Lower leg skin (tissue), 4 donors: ENCODE results near the gene ATAD2B. TPM values are rescaled to one million over a fixed set of nuclear protein-coding genes. Genes with fewer than 3 reads are reported as not detected.

Experiments used
- DNase-seq, 2 donors: peaks; one replicate each; pipeline ENCODE4 v3.0.0-alpha.2; 2019; ENCODE audit warnings: low spot score in 2 of 2
- H3K4me3 ChIP-seq: fragments of 200-600 bp; sonication (generic); 2 replicates; pipeline ENCODE4 v1.5.1; 2017; ENCODE audit warnings: mild to moderate bottlenecking, low read depth; ENCODE audit not compliant: poor library complexity, severe bottlenecking
- POLR2A ChIP-seq, 2 donors: fragments of 450-650 bp; IDR thresholded peaks; one replicate each; pipeline ENCODE4 v1.6.1; 2016 to 2017; ENCODE audit warnings: antibody characterized with exemption in 2 of 2, mild to moderate bottlenecking in 1 of 2, moderate library complexity in 1 of 2
- WGBS, 2 donors: methylation state at CpG; one replicate each; pipeline ENCODE4 v1.1.5; 2018; 5-methylcytosine and 5-hydroxymethylcytosine counted together
- intact Hi-C: fragments of 100-400 bp; cut with DNase I; formaldehyde crosslinking; loops from one replicate; pipeline ENCODE4 v1.15.0; 2023; ENCODE audit warnings: low total_unique reads
- total RNA-seq, 4 donors: library from RNA; depleted of rRNA; stranded (reverse); fragments of >200 nt; gene quantifications; one replicate each; pipeline ENCODE4 v1.1.0, GENCODE V29; 2016
- TF ChIP-seq, protein P1 (sequence below), 3 donors: fragments of 450-650 bp; IDR thresholded peaks; one replicate each; pipeline ENCODE4 v1.5.1; 2016; ENCODE audit warnings: antibody characterized with exemption in 3 of 3, mild to moderate bottlenecking in 3 of 3, moderate library complexity in 2 of 3

The ATAD2B gene
- total RNA-seq, 4 donors from 2014 or later, result 23.2 to 31.1 (median 27.9) TPM

DNA sequence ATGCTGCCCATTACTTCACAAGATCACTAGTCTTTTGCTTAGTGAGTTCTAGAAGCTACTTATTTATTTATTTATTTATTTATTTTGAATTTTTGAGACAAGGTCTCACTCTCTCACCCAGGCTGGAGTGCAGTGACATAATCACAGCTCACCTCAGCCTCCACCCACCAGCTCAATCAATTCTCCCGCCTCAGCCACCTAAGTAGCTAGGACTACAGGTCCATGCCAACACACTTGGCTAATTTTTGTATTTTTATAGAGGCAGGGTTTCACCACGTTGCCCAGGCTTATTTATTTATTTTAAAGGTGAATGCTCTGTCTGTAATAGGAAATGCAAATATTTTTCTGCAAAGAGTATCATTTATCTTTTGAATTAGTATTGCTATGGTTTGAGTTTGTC lies 67.7 kb downstream of the ATAD2B start:
- TF ChIP-seq POLR2A (IDR thresholded peaks at IDR 0.05), result no peak
- TF ChIP-seq, protein P1, sequence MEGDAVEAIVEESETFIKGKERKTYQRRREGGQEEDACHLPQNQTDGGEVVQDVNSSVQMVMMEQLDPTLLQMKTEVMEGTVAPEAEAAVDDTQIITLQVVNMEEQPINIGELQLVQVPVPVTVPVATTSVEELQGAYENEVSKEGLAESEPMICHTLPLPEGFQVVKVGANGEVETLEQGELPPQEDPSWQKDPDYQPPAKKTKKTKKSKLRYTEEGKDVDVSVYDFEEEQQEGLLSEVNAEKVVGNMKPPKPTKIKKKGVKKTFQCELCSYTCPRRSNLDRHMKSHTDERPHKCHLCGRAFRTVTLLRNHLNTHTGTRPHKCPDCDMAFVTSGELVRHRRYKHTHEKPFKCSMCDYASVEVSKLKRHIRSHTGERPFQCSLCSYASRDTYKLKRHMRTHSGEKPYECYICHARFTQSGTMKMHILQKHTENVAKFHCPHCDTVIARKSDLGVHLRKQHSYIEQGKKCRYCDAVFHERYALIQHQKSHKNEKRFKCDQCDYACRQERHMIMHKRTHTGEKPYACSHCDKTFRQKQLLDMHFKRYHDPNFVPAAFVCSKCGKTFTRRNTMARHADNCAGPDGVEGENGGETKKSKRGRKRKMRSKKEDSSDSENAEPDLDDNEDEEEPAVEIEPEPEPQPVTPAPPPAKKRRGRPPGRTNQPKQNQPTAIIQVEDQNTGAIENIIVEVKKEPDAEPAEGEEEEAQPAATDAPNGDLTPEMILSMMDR (IDR thresholded peaks at IDR 0.05), result no peak
- WGBS, 2 donors, result 66 to 80% methylated on average over 2 of the region's 2 CpGs
- H3K4me3 ChIP-seq, result no peak overlapping the region
- no peak for DNase-seq
- intact Hi-C loops, result no loop called here

DNA sequence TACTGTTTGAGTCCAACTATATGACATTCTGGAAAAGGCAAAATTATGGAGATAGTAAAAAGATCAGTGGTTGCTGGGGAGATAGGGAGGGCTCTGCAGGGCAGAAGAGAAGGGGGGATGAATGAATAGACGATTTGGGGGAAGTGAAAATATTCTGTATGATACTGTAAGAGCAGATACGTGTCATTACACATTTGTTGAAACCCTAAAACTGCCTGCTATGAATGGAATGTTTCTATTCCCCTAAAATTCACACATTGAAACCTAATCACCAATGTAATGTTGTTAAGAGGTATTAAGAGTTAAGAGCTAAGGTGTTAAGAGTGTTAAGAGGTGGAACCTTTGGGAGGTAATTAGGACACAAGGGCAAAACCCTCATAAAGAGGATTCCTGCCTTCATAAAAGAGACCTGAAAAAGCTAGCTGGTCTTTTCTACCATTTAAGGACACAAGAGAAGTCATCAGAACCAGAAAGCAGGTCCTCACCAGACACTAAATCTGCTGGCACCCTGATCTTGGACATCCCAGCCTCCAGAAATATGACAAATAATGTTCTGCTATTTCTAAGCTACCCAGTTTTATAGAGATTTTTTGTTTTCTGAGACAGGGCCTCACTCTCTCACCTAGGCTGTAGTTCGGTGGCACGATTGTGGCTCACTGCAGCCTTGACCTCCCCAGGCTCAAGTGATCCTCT lies 76.2 kb downstream of the ATAD2B start:
- no peak for TF ChIP-seq POLR2A (IDR thresholded peaks at IDR 0.05)
- TF ChIP-seq, protein P1 (IDR thresholded peaks at IDR 0.05), result no peak
- WGBS, 2 donors, result 70 to 77% methylated on average over 4 of the region's 4 CpGs
- intact Hi-C loops, result no loop called here
- no peak overlapping the region for H3K4me3 ChIP-seq
- DNase-seq, result no peak

DNA sequence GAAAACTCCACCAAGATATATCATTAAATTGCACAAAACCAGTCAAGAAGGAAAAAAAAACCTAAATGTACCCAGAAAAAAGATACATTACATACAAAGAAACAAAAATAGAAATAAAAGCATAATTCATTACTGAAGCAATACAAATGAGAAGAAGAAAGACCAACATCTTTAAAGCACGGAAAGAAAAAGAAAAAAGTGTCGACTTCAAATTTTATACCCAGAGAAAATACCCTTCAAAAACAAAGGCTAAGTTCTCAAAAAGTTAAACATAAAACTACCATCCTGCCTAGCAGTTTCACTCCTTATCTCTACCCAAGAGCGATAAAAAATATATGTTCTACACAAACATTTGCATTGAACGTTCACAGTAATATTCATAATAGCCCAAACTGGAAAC lies 82.0 kb downstream of the ATAD2B start:
- TF ChIP-seq, protein P1 (IDR thresholded peaks at IDR 0.05), result no peak
- TF ChIP-seq POLR2A (IDR thresholded peaks at IDR 0.05), result no peak
- WGBS, 2 donors, result 96 to 99% methylated on average over 4 of the region's 4 CpGs
- no peak for DNase-seq
- H3K4me3 ChIP-seq, result no peak overlapping the region
- intact Hi-C loops, result no loop called here

DNA sequence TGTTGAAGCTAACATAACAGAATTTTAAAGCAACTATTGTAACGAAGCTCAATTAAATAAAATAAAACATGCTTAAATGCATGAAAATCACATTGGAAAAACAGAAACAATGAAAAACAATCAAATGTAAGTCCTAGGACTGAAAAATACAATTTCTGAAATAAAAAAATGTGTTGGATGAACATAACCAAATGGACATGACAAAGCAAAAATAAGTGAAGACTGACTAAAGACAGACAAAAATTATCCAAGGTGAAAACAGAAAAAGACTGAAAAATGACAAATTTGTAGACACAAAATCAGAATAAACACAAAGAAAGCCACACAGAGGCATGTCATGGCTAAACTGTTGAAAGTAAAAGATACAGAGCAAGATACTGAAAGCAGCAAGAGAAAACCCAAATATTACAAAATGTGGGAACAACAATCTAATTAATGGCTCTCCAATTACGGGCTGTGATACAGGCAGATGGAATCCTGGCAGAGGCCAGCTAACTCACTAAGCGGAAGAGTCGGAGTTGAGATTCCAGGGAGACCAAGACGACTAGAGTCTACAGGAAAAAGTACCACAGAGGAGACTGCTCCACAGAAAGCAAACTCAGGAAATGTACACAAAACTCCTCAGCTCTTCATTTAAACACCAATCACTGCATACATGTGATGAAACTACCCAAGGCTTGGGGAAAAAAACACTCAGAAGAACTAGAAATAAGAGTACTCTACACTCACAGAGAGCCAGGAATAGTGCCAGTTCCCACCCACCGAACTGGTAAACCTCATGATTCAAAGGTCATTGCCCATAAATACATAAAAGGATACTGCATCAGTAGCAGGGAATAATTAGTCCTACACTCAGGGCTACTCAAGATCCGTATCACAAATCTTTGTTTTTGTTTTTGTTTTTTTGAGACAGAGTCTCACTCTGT lies 83.6 kb downstream of the ATAD2B start:
- intact Hi-C loops, result no loop called here
- WGBS, 2 donors, result 82 to 91% methylated on average over 7 of the region's 7 CpGs
- DNase-seq, result no peak
- no peak overlapping the region for H3K4me3 ChIP-seq
- no peak for TF ChIP-seq POLR2A (IDR thresholded peaks at IDR 0.05)
- TF ChIP-seq, protein P1 (IDR thresholded peaks at IDR 0.05), result no peak

DNA sequence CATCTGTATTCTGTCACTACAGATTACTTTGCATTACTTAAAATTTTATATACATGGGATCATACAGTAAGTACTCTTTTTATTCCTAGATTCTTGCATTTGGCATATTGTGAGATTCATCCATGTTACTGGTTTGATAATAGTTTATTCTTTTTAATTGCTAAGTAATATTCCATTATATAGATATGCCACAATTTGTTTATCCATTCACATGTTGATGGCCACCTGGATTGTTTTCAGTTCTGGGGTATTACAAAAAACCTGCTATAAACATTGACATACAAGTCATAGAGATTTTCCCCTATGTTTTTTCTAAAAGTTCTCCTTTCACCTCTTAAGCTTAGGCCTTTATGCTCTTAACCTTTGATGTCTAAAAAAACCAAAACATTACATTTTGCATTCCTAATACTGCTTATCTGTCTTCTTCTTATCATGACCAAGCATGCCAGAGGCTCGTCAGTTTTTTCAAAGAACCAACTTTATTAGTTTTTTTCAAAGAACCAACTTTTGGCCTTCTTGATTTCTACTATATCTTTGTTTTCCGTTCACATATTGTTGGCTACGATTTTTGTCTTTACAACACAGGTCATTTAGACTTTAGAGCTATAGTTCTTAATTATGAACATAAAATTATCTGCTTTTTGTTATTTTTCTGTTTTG lies 86.9 kb downstream of the ATAD2B start:
- 80 to 95% methylated on average over 3 of the region's 3 CpGs for WGBS, 2 donors
- no peak for TF ChIP-seq POLR2A (IDR thresholded peaks at IDR 0.05)
- TF ChIP-seq, protein P1 (IDR thresholded peaks at IDR 0.05), result no peak
- intact Hi-C loops, result no loop called here
- no peak for DNase-seq
- no peak overlapping the region for H3K4me3 ChIP-seq
